GM12864 (cell line): ENCODE data around the gene SLC4A8.

Experiments
- DNase-seq: peaks from one replicate; pipeline ENCODE4 v3.0.0-alpha.2; 2011; ENCODE audit warnings: low read depth
- H3K4me3 ChIP-seq: 2 replicates; pipeline ENCODE4 v1.5.1; 2011; ENCODE audit warnings: mild to moderate bottlenecking, low read depth, low read length, control low read depth
- TF ChIP-seq, protein P1 (sequence below): IDR thresholded peaks from 2 replicates; pipeline ENCODE4 v1.5.1; 2011; ENCODE audit warnings: low read depth, mild to moderate bottlenecking, moderate library complexity, low read length, control low read depth, inconsistent platforms; ENCODE audit errors: missing control alignments

The SLC4A8 gene

DNA sequence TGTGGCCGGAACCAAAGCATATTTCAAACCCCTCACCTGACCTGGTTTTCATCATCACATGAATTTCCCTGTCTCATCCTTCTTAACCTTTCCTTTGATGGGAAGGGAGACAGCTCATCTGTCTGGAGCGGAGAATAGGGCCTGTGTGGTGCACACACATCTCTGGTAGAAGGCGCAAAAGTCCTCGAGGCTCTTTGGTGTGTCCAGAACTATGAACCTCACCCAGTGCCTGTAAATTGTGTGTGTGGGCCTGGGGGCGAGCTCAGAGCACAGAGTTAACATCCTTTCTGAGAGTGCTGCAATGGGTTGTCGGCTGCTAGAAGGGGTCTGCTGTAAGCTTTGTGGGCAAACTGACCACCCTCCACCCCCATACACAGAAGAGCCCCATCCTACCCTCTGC lies 34.2 kb upstream of the SLC4A8 start:
- H3K4me3 ChIP-seq: peak overlapping the region; percentile 82
- TF ChIP-seq, protein P1, sequence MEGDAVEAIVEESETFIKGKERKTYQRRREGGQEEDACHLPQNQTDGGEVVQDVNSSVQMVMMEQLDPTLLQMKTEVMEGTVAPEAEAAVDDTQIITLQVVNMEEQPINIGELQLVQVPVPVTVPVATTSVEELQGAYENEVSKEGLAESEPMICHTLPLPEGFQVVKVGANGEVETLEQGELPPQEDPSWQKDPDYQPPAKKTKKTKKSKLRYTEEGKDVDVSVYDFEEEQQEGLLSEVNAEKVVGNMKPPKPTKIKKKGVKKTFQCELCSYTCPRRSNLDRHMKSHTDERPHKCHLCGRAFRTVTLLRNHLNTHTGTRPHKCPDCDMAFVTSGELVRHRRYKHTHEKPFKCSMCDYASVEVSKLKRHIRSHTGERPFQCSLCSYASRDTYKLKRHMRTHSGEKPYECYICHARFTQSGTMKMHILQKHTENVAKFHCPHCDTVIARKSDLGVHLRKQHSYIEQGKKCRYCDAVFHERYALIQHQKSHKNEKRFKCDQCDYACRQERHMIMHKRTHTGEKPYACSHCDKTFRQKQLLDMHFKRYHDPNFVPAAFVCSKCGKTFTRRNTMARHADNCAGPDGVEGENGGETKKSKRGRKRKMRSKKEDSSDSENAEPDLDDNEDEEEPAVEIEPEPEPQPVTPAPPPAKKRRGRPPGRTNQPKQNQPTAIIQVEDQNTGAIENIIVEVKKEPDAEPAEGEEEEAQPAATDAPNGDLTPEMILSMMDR: no peak
- no peak for DNase-seq

DNA sequence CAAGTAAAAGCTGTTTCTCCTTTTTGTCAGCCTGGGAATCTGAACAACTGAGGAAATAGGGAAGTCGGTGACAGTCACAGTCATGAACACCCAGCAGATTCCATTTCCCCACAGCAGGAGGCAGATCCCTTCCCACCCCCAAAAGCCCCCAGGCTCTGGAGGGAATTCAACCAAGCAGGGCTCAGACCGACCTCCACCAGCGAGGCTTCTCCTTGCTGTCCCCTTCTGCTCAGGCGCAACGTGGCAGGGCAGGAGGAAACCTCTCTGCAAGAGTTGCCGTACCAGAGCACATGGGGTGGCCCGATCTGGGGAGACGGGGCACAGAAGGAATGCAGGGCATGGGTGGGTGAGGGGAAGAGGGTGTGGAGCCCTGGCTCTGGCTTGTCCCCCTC lies 33.7 kb upstream of the SLC4A8 start:
- H3K4me3 ChIP-seq: peak overlapping the region; percentile 82
- DNase-seq: no peak
- TF ChIP-seq, protein P1: peak; percentile 3

DNA sequence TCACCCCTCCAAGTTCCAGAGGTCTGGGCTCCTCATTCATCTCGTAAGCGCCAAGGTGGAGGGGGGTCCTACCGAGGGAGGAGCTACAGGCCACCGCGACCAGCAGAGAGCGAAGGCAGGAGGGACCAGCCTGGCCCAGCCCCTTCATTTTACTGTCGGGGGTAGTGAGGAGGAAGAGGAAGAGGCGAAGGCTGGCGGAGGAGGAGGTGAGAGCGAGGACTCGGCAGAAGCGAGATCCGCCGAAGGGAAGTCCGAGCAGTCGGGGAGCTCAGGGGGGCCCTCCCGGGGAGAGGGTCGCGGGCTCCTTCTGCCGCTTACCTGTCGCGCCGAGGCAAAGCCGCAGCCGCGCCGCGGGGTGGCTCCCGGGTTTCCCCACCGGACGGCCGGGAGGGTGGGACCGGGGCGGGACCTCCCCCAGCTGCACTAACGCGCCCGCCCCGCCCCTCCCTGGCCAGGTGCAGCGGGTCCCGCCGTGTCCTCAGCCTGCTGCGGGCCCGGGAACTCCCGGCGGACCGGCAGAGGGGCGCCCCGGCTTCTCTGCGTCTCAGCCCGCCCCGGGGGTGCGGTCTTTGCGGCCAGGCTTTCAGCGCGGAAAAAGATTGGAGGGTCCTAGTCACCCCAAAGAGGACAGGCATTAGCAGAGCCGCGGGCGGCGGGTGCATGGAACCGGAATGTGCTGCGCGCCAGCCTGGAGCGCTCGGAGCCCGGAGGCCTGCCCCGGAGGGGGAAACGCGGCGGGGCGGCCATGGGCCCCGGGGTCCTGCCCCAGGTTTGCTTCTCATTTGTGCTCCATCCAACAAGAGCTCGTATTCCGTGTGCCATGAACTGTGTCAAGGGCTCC lies 33.1 kb upstream of the SLC4A8 start, which contains the start of gene GALNT6:
Gene GALNT6, minus strand, starts transcription at position 124 of the 841 bp plus-strand sequence. CDS start 11,625 bp downstream, outside the sequence.
- H3K4me3 ChIP-seq: peak within 1 kb of the TSS; percentile 82
- TF ChIP-seq, protein P1: no peak
- DNase-seq: no peak

DNA sequence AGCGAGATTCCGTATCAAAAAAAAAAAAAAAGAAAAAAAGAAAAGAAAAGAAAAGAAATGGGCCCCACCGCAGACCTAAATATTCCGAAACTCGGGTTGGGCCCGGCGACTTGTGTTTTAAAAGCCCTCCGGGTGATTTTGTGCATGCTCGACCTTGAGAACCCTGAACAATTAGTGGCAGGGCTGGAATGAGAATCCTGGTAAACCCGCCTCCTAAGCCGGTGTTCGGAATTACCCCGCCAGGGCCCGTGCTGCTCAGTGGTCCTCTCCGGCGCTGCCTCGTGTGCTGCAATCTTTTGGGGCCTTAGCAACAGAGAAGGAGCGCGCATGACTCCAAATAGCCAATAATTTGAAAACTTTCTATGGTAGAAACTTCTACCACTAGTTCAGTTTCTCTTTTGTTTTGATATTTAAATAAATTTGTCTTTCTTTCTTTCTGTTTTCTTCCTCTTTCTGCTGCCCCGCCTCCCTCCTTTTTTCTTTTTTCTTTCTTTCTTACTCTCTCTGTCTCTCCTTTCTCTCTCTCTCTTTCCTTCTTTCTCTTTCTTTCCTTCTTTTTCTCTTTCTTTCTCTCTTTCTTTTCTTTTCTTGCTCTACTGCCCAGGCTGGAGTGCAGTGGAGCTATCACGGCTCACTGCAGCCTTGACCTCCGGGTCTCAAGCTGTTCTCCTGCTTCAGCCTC lies 31.9 kb upstream of the SLC4A8 start:
- peak overlapping the region; percentile 82 for H3K4me3 ChIP-seq
- no peak for DNase-seq
- TF ChIP-seq, protein P1: no peak

DNA sequence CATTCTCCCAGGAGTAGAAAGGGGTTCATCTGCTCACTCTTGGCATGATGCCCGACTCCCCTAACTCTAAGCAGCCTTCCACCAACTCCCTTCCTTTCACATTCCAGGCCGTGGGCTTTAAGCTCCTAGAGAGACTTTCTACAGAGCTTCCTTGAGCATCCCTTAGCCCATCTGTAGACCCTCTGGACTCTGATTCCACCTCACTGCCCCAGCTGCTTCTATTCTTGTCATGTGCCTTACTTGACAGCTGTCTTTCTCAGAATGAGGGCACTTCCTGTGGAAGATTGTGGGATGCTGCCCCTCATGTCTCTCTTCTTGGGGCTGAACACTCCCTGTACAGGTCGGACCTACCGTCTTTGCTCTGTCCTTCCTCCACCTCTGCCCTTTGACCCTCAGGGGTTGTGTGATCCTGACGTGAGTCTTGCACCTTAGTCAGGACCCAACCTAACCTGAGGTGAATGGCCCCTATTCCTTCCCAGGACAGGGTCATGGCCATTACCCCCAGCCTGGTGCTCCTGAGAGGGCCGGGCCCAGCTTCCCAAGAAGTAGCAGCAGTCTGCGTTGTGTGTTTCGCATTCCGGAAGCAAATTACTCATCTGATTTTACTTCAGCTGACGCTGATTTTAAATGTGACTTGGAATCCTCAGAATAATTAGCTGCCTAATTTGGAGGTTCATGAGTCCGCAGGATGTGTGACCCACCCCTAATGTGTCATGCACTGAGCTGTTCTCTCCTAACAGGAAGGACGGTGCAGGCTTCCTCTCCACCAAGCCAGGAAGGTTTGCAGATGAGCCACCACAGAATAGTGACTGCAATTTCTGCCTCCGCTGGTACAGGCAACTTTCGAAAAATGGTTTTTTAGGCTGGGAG lies 30.7 kb upstream of the SLC4A8 start:
- peak overlapping the region; percentile 82; the same call in 1 of the 2 replicates for H3K4me3 ChIP-seq
- no peak for DNase-seq
- TF ChIP-seq, protein P1: no peak
